T-helper 1 cell treated with Interleukin-12 subunit alpha and Interleukin-12 subunit beta and Interleukin-4 antibody, amounts not matched to agents 30 ng/mL and 1 ng/mL, for 36 hours (primary cell): ENCODE data around the gene AK9. TPM values are rescaled to one million over a fixed set of nuclear protein-coding genes. Genes with fewer than 3 reads are reported as not detected.

Experiments used
- intact Hi-C: fragments of 100-400 bp; cut with micrococcal nuclease; formaldehyde crosslinking; loops from one replicate; pipeline ENCODE4 v1.15.1; 2024
- total RNA-seq: library from RNA; stranded (reverse); gene quantifications from 2 replicates; pipeline ENCODE4 v1.2.3, GENCODE V29; 2022

Gene AK9
- total RNA-seq, 1 donor from 2014 or later, result 4.0 TPM

- intact Hi-C loops, result loop anchor here (1.0 to 5.0 kb wide), 3 partner anchors 25 to 666 kb away; partner anchors contain the start of genes CDC40 and ZBTB24
Observed at GRCh38 chr6:109515781-109516409, 175.1 kb downstream of the AK9 start.

GRCh38 chr6:109514946-109515345, 176.1 kb downstream of the AK9 start:
- intact Hi-C loops, result loop anchor here (1.0 to 5.0 kb wide), 3 partner anchors 24 to 667 kb away; partner anchors contain the start of genes CDC40 and ZBTB24

DNA sequence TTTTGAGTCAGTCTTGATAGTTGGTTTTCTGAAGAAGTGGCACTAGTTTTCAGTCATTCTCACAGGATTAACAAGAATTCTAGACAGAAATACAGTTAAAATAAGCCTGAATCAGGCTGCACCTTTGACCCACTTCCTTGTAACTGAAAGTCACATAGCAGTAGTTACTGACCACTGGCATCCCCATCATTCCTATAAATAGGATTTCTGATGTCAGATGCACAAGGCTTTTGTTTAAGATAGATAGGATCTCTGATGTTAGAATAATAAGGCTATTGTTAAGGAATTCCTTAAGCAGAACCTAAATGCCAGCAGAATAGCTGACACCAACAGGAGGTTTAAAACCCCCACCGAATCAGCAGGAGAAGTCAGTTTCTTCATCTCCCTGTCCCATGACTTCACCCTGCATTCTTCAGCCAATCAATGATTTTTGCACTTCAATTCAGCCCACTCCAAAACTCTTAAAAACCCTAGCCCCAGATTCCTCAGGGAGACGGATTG, 177.4 kb downstream of the AK9 start:
- intact Hi-C loops, result no loop called here

- intact Hi-C loops, result no loop called here
Observed at GRCh38 chr6:109512271-109512817, 178.7 kb downstream of the AK9 start.

- intact Hi-C loops, result no loop called here
Observed at GRCh38 chr6:109511832-109512231, 179.2 kb downstream of the AK9 start.

- intact Hi-C loops, result no loop called here
Observed at GRCh38 chr6:109510358-109510757, 180.6 kb downstream of the AK9 start.

DNA sequence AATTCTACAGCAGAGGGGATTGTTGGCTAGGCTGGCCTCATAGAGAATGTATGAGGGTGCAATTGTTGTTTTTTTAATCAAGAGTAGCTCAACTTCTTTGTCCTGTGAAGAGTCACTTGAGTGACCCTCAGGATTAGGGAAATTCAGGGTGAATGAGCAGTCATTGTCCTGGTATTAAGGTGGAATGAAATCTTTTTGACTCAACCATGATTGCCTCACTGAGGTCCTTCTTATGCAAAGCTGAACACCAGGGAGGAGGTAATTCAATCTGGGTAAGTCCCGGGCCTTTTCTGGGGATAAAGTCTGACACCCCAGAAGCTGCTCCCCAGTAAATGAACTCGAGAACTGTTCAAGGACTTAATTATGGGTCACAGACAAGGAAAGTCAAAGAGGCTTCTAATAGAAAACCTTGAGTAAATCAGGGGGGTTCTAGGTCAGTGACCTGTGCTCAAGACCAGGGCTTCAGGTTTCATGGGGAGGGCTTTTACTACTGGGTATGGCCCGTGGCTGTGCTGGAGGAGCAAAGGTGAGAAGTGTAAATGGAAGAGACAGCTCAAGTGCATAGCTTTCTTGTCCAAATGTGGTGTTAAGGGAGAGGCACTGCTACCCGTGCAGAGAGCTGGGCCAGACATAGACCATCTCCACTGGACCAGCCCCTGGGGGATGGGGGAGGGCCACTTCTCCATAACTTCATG, 182.7 kb downstream of the AK9 start:
- intact Hi-C loops, result no loop called here

DNA sequence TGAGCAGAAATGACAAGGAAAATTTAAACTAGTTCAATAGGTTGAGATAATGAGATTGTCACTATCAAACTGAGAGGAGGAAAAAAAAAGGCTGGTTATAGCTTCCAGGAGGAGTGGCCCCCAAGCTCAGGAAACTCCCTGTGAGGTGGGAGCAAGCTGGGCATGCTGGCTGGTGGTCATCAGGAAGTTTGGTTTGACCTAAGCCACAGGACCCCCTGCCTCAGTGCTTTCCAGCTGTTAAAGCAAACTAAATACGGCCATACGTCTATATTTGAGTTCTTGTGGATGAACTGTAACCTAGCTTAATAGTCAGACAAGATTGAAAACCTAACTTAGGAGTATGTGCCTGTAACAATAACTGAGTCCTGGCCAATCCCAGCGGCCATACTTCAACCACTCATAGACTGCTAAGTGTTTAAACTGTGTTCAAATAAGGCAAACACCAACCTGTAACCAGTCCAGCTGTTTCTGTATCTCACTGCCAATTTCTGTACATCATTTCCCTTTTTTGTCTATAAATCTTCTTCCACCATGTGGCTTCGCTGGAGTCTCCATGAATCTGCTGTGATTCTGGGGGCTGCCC, 183.4 kb downstream of the AK9 start:
- intact Hi-C loops, result no loop called here

- intact Hi-C loops, result no loop called here
Observed at GRCh38 chr6:109506841-109507240, 184.2 kb downstream of the AK9 start.

- intact Hi-C loops, result no loop called here
Observed at GRCh38 chr6:109506314-109506713, 184.7 kb downstream of the AK9 start.

- intact Hi-C loops, result no loop called here
Observed at GRCh38 chr6:109503327-109504224, 187.4 kb downstream of the AK9 start.

DNA sequence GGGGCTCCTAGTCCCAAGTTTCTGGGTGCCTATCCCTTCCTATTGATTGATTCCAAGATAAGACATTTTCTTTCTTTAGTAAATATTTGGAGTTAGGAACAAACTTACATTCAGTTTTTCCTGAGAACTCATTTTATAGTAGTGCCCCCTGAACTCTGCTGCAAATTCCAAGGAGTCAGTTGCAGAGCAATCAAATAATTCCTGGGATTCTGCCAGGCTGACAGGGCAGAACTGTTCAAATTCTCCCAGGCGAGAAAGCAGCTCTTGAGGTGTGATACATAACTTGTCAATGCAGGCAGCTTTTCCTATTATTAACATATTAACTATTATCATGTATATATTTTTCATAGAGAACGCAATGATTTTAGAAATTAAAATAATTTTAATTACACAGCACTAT, 192.1 kb downstream of the AK9 start:
- intact Hi-C loops, result no loop called here

DNA sequence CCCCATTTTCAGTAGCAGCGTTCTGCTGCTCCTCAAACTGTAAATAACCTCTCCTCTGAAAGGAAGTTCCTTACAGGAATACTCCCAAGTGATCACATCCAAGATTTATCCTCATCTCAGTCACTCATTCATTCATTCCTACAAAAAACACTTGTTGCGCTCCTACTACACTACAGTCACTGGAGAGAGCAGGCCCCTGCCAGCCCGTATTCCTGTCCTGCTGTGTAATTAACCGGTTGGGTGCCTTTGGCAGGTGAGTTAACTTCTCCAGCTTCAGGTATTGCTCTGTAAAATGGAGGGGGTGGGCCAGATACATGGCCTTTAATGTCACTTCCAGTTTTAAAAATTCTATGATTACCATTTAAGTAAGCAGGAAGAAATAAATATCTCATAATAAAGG, 192.9 kb downstream of the AK9 start:
- intact Hi-C loops, result no loop called here

DNA sequence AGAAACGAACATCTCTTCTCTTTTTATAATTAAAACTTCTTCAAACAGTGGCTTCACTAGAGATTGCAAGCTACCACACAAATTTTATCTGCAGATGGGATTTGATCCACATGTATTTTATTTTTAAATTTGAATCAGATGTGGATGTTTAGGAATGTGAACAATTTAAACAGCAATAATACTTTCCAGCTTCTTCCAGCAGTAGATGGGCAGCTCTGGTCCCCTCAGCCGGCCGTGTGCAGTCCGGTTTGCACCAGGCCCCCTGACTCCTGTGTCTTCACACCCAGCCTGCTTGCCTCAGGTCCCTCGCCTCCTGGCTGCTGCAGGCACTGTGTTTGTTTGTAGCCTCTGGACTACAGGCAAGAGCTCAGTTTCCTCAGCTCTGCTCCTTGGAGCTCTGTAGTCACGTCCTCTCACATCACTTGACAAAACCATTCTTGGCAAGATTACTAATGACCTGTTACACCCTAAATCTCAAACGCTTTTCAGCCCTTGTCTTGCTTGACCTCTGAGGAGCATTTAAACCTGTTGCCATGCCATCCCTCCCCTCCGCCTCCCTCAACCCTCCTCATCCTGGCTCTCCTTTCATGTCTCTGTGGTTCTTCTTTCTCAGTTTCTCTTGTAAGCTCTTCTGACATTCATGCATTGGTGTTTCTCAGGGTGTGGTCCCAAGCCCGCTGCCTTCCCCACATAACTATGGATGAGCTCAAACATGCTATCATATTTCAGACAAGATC, 194.8 kb downstream of the AK9 start:
- intact Hi-C loops, result no loop called here

DNA sequence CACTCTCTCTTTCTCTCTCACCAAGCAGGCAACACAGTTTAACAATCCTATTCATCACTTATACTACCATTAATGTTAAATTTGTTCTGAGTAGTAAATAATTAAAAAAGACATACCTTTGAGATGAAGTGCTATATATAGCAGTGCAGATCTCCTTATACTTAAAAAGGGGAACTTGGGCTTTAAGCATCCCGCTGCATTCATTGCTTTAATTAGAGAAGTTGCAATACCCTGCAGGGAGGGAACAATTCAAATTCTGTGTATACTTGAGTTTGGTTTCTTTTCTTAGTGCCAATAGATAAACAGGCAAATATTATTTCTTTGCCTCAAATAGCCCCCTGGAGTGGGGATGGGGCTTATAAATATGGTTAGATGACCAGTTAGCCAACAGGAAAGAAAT, 197.1 kb downstream of the AK9 start:
- intact Hi-C loops, result no loop called here

DNA sequence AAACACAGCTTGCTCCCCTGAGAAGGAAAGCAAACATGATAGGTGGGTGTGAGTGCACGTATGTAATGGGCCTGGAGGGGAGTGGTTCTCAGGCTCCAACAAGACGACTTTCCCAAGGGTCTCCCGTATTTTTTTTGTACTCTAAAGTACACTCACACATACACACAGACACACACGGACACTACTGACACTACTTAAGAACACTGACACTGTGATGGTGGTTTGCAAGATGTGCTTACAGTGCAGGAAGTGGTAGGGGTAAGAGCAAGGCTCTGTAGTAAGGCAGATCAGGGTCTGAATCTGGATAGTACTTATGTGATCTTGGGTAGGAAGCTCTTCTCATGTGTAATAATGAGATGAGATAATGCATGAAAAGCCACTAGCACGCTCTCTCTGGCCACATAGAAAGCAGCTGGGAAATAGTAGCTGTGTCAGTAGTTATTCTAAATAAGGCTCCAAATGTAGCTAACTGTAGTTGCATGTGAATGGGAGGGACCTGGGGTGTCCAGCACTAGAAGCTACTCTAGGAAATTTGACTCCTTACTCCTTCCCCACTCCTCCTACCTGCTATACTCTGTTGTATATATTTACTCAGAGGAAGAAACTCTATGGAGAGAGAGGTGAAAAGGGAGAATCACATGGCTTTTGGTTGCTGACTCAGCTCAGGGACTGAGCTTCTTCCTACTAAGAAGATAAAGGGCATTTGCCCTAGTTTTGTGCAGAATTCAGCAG, 199.6 kb downstream of the AK9 start:
- intact Hi-C loops, result loop anchor here (1.0 to 2.0 kb wide), 6 partner anchors 8 to 1383 kb away; partner anchors contain the start of genes AK9, AMD1, CD164 and FIG4

- intact Hi-C loops, result loop anchor here (1.0 to 2.0 kb wide), 6 partner anchors 7 to 1384 kb away; partner anchors contain the start of genes AK9, AMD1, CD164 and FIG4
Observed at GRCh38 chr6:109490713-109491112, 200.3 kb downstream of the AK9 start.

DNA sequence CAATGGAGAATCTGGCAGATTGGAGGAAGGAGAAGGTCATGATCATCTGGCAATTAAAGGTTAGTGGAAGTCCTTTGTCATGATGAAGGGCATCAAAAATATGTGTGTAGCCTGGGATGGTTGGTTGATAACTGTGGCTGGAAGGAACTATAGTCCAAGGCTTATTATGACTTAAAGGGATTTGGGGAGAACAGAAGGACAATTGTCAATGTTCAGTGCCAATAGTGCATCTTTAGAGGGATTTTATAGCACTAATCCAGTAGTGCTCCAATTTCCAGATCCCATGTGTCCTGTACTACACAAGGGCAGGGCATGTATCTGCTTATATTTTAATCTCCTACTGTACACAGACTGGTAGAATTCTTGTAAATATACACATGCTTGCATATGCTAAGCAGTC, 203.0 kb downstream of the AK9 start:
- intact Hi-C loops, result no loop called here

DNA sequence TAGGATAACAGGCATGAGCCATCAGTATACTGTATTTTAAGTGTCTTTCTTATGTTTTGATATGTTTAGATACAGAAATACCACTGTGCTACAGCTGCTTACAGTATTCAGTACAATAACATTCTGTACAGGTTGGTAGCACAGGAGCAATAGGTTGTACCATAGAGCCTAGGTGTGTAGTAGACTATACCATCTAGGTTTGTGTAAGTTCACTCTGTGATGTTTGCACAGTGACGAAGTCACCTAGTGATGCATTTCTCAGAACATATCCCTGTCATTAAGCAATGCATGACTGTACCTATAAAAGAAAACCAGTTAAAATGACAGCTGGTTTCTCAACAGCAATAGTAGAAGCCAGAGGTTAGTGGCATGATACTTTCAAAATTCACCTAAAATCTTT, 204.9 kb downstream of the AK9 start:
- intact Hi-C loops, result no loop called here
